ENCODE measurements around the gene TMEM37. TPM values are rescaled to one million over a fixed set of nuclear protein-coding genes. Genes with fewer than 3 reads are reported as not detected.
A peak's percentile ranks its signal among the peaks of the same experiment; 100 is the strongest.

TMEM37 gene
- total and polyA plus RNA-seq, 4 donors: 17.6 to 125 (median 37.4) TPM

- TF ChIP-seq CTCF (IDR thresholded peaks at IDR 0.05; ENCODE audit: low read depth, low read length, missing input control) (no peak), RAD21 (IDR thresholded peaks at IDR 0.05) (no peak)
Measured at GRCh38 chr2:119432851-119433522, 1.3 kb downstream of the TMEM37 start (continued).

GRCh38 chr2:119433636-119434327, 2.1 kb downstream of the TMEM37 start:
- Histone ChIP-seq H3K9me3 (ENCODE audit: control insufficient read depth in 4 of 4, low read length in 3 of 4) (no peaks in the 10 kb centered on the region), H3K36me3 (ENCODE audit: control insufficient read depth in 4 of 4, insufficient read depth in 3 of 4, low read depth in 1 of 4, low read length in 3 of 4) (peaks cover 0 to 11% (median 5%) of the 10 kb centered on the region in 4 donors), H3K27ac (ENCODE audit: low read depth in 1 of 2, low read length in 2 of 2) (peak overlapping the region; percentile 76 to 92), H3K4me3 (ENCODE audit: low read depth in 1 of 3, low read length in 3 of 3) (peak overlapping the region; percentile 79 to 94 (median 89)), H3K27me3 (ENCODE audit: control insufficient read depth in 4 of 4, insufficient read depth in 4 of 4, low read length in 3 of 4) (no peaks in the 10 kb centered on the region), H3K4me1 (ENCODE audit: control insufficient read depth in 4 of 4, insufficient read depth in 4 of 4, low read length in 3 of 4) (peaks cover 20 to 73% (median 48%) of the 10 kb centered on the region in 4 donors), H3K9ac (ENCODE audit: low read depth in 1 of 2, low read length in 2 of 2) (peak overlapping the region; percentile 78 to 96)
- no peak for DNase-seq (ENCODE audit: low spot score)
- 34% methylated on average over 10 of the region's 10 CpGs for WGBS
- peak in 1 of 2 donors; percentile 51 for TF ChIP-seq EGR1 (IDR thresholded peaks at IDR 0.05; ENCODE audit: low read depth in 2 of 2)
- TF ChIP-seq RAD21 (IDR thresholded peaks at IDR 0.05): peak in 1 of 2 donors; percentile 27
- peak; percentile 94 for TF ChIP-seq HNF4G (IDR thresholded peaks at IDR 0.05)
- peak in 1 of 2 donors; percentile 12 for TF ChIP-seq GABPA (IDR thresholded peaks at IDR 0.05 in 1 of 2, conservative IDR thresholded peaks at IDR 0.05 in 1 of 2)
- TF ChIP-seq MAX (IDR thresholded peaks at IDR 0.05): peak; percentile 88
- TF ChIP-seq CTCF (IDR thresholded peaks at IDR 0.05; ENCODE audit: low read depth, low read length, missing input control): no peak
- peak; percentile 62 for TF ChIP-seq TAF1 (conservative IDR thresholded peaks at IDR 0.05)
- peak; percentile 60 for TF ChIP-seq REST (IDR thresholded peaks at IDR 0.05)
- TF ChIP-seq RXRA (IDR thresholded peaks at IDR 0.05): peak; percentile 93 to 96
- peak; percentile 96 to 98 for TF ChIP-seq HNF4A (conservative IDR thresholded peaks at IDR 0.05)
- peak; percentile 43 to 80 for TF ChIP-seq JUND (IDR thresholded peaks at IDR 0.05)
- peak; percentile 99 for TF ChIP-seq SP1 (IDR thresholded peaks at IDR 0.05)
- peak; percentile 63 for TF ChIP-seq YY1 (IDR thresholded peaks at IDR 0.05)
- peak; percentile 82 for TF ChIP-seq NR2F2 (IDR thresholded peaks at IDR 0.05)
- peak; percentile 43 for TF ChIP-seq ZBTB33 (IDR thresholded peaks at IDR 0.05)
- TF ChIP-seq FOXA2 (IDR thresholded peaks at IDR 0.05): peak; percentile 29
- TF ChIP-seq ATF3 (IDR thresholded peaks at IDR 0.05): no peak
- TF ChIP-seq FOXA1 (IDR thresholded peaks at IDR 0.05): peak; percentile 36

Measured in liver (tissue), 9 donors.